ENCODE measurements around the gene TRIM46.
"Not testable (repeated sequence)": the region's sequence is repeated elsewhere in the genome, so short reads cannot be mapped to it uniquely, and the experiment has no call there.

TRIM46 gene

GRCh38 chr1:155206891-155207805 lies 33.5 kb downstream of the TRIM46 start:
- 0 out of 2 replicates have a peak, but pooled peaks have one; percentile 5 for TF ChIP-seq PKNOX1 (IDR thresholded peaks at IDR 0.05)
- TF ChIP-seq FOXM1 (IDR thresholded peaks at IDR 0.05; ENCODE audit: borderline replicate concordance): no peak
- TF ChIP-seq ZNF384 (IDR thresholded peaks at IDR 0.05): no peak
- no peak for TF ChIP-seq ELF4 (IDR thresholded peaks at IDR 0.05)
- no peak for TF ChIP-seq LEF1 (IDR thresholded peaks at IDR 0.05; ENCODE audit: borderline replicate concordance)
- ChIA-PET POLR2A (interaction anchor here (0.5 to 3.7 kb wide), 13 partner anchors 12 to 283 kb away, joined by 3 to 67 read pairs (median 5); partner anchors contain the start of genes KRTCAP2 and TRIM46), CTCF (interaction anchor here (0.6 to 2.0 kb wide), 12 partner anchors 8 to 439 kb away, joined by 3 to 20 read pairs (median 6); partner anchors contain the start of gene KRTCAP2)
- DNase-seq (ENCODE audit: extremely low spot score): peak; percentile 79

GRCh38 chr1:155207806-155208540 lies 34.3 kb downstream of the TRIM46 start, which contains the start of gene THBS3:
Gene THBS3 (minus strand): TSS chr1:155207897. CDS start chr1:155207876, 21 bp downstream.
- CTCF ChIA-PET: interaction anchor here (0.7 to 2.0 kb wide), 5 partner anchors 9 to 35 kb away, joined by 3 to 20 read pairs (median 6); partner anchors contain the start of gene KRTCAP2
- TF ChIP-seq PKNOX1 (IDR thresholded peaks at IDR 0.05) (peak; percentile 31), SUZ12 (IDR thresholded peaks at IDR 0.05) (no peak)
- POLR2A ChIA-PET: interaction anchor here (1.0 to 3.7 kb wide), 10 partner anchors 11 to 65 kb away, joined by 3 to 67 read pairs (median 6); partner anchors contain the start of genes CLK2, KRTCAP2 and TRIM46
- DNase-seq (ENCODE audit: extremely low spot score): no peak

- ChIA-PET POLR2A (interaction anchor here (1.0 to 3.7 kb wide), 15 partner anchors 10 to 100 kb away, joined by 3 to 67 read pairs (median 5); partner anchors contain the start of genes CLK2, FDPS, KRTCAP2 and TRIM46), CTCF (interaction anchor here (2.0 kb wide), 1 partner anchor 36 kb away, joined by 6 read pairs; the partner anchor contains the start of gene KRTCAP2)
- TF ChIP-seq FOXK2 (IDR thresholded peaks at IDR 0.05) (no peak), L3MBTL2 (conservative IDR thresholded peaks at IDR 0.05) (peak; percentile 67), FOXM1 (IDR thresholded peaks at IDR 0.05; ENCODE audit: borderline replicate concordance) (0 out of 2 replicates have a peak, but pooled peaks have one; percentile 2), NFRKB (IDR thresholded peaks at IDR 0.05) (no peak)
- DNase-seq (ENCODE audit: extremely low spot score): peak; percentile 90
These were observed 35.1 kb downstream of the TRIM46 start, which contains the start of gene MTX1 for GRCh38 chr1:155208541-155209311. Gene MTX1 (plus strand): TSS chr1:155208695. CDS start chr1:155208805, 110 bp downstream.

GRCh38 chr1:155209312-155209721 lies 35.7 kb downstream of the TRIM46 start:
- no peak for TF ChIP-seq PKNOX1 (IDR thresholded peaks at IDR 0.05)
- TF ChIP-seq ELF4 (IDR thresholded peaks at IDR 0.05): peak; percentile 47; the same call in 1 of the 2 replicates

GRCh38 chr1:155210314-155211104 lies 36.9 kb downstream of the TRIM46 start:
- no peak for DNase-seq (ENCODE audit: extremely low spot score)
- TF ChIP-seq NFRKB (IDR thresholded peaks at IDR 0.05) (no peak), LEF1 (IDR thresholded peaks at IDR 0.05; ENCODE audit: borderline replicate concordance) (no peak), SP1 (IDR thresholded peaks at IDR 0.05) (no peak), SUZ12 (IDR thresholded peaks at IDR 0.05) (no peak), ELF4 (IDR thresholded peaks at IDR 0.05) (no peak), HDGF (IDR thresholded peaks at IDR 0.05; ENCODE audit: borderline replicate concordance) (no peak), L3MBTL2 (conservative IDR thresholded peaks at IDR 0.05) (no peak)
- ChIA-PET CTCF (no interaction called here), POLR2A (no interaction called here)

More at GRCh38 chr1:155209312-155209721, 35.7 kb downstream of the TRIM46 start:
- POLR2A ChIA-PET: interaction anchor here (0.7 to 3.7 kb wide), 10 partner anchors 9 to 99 kb away, joined by 3 to 67 read pairs (median 4); partner anchors contain the start of genes CLK2 and FDPS
- DNase-seq (ENCODE audit: extremely low spot score): no peak
- CTCF ChIA-PET: no interaction called here

- POLR2A ChIA-PET; CTCF ChIA-PET; DNase-seq (ENCODE audit: extremely low spot score): not testable (repeated sequence)
These were observed 37.9 kb downstream of the TRIM46 start for GRCh38 chr1:155211381-155212050.

- CTCF ChIA-PET; DNase-seq (ENCODE audit: extremely low spot score); POLR2A ChIA-PET: not testable (repeated sequence)
These were observed 38.4 kb downstream of the TRIM46 start for GRCh38 chr1:155212051-155212440.

- POLR2A ChIA-PET; CTCF ChIA-PET; DNase-seq (ENCODE audit: extremely low spot score): not testable (repeated sequence)
These were observed 41.1 kb downstream of the TRIM46 start for GRCh38 chr1:155214702-155215101.
